Neural cell (in vitro differentiated cells): Measurements from ENCODE around the gene TMEM52B. TPM values are rescaled to one million over a fixed set of nuclear protein-coding genes. Genes with fewer than 3 reads are reported as not detected.
"Not testable (repeated sequence)": the region's sequence is repeated elsewhere in the genome, so short reads cannot be mapped to it uniquely, and the experiment has no call there.

ENCODE experiments used
- H2AFZ ChIP-seq: fragments of 200-600, 300-800 bp; sonication (generic), shearing (Covaris generic); 2 replicates; pipeline ENCODE4 v1.6.0; 2014; ENCODE audit warnings: low read depth, mild to moderate bottlenecking, antibody characterized with exemption, low read length, moderate library complexity
- H3F3A ChIP-seq: fragments of 200-600 bp; shearing (Covaris generic); 2 replicates; pipeline ENCODE4 v1.6.1; 2016; ENCODE audit warnings: mild to moderate bottlenecking, moderate library complexity, mixed read lengths, antibody characterized with exemption, low read length; ENCODE audit not compliant: insufficient read depth, poor library complexity, severe bottlenecking
- H3K27ac ChIP-seq: fragments of 200-600, 300-800 bp; sonication (generic), shearing (Covaris generic); 2 replicates; pipeline ENCODE4 v1.5.1; 2014; ENCODE audit warnings: mild to moderate bottlenecking, low read length, moderate library complexity
- H3K27me3 ChIP-seq: fragments of 300-800, 200-600 bp; sonication (generic), shearing (Covaris generic); 2 replicates; pipeline ENCODE4 v1.6.0; 2014; ENCODE audit warnings: mild to moderate bottlenecking, low read depth, low read length, moderate library complexity; ENCODE audit not compliant: insufficient read depth
- H3K36me3 ChIP-seq: fragments of 300-800, 200-600 bp; sonication (generic), shearing (Covaris generic); 2 replicates; pipeline ENCODE4 v1.5.1; 2014; ENCODE audit warnings: mild to moderate bottlenecking, antibody characterized with exemption, low read length, moderate library complexity; ENCODE audit not compliant: insufficient read depth
- H3K4me2 ChIP-seq: fragments of 300-800, 200-600 bp; sonication (generic), shearing (Covaris generic); 2 replicates; pipeline ENCODE4 v1.6.0; 2014; ENCODE audit warnings: mild to moderate bottlenecking, low read length
- H3K4me3 ChIP-seq: fragments of 300-800, 200-600 bp; sonication (generic), shearing (Covaris generic); 2 replicates; pipeline ENCODE4 v1.5.1; 2014; ENCODE audit warnings: mild to moderate bottlenecking, low read length, moderate library complexity
- H3K79me2 ChIP-seq: fragments of 200-600 bp; shearing (Covaris generic); replicated peaks from 2 replicates; pipeline ENCODE4 v1.6.0; 2014; ENCODE audit warnings: mild to moderate bottlenecking, low read length, moderate library complexity; ENCODE audit not compliant: insufficient read depth
- H3K9ac ChIP-seq: fragments of 300-800, 200-600 bp; sonication (generic), shearing (Covaris generic); 2 replicates; pipeline ENCODE4 v1.6.1; 2016; ENCODE audit warnings: mild to moderate bottlenecking, low read length, mixed read lengths
- H3K9me2 ChIP-seq: fragments of 200-600 bp; shearing (Covaris generic); 2 replicates; pipeline ENCODE4 v1.6.1; 2016; ENCODE audit warnings: mild to moderate bottlenecking, low read length, mixed read lengths; ENCODE audit not compliant: insufficient read depth
- H3K9me3 ChIP-seq: fragments of 200-600, 300-800 bp; sonication (generic), shearing (Covaris generic); 2 replicates; pipeline ENCODE4 v1.6.1; 2016; ENCODE audit warnings: mild to moderate bottlenecking, mixed run types, low read length, moderate library complexity, mixed read lengths
- H4K20me1 ChIP-seq: fragments of 200-600 bp; shearing (Covaris generic); 2 replicates; pipeline ENCODE4 v1.6.1; 2016; ENCODE audit warnings: mild to moderate bottlenecking, mixed run types; ENCODE audit not compliant: insufficient read depth
- CTCF ChIP-seq: fragments of 450-650 bp; IDR thresholded peaks from 2 replicates; pipeline ENCODE4 v1.5.1; 2014; ENCODE audit warnings: antibody characterized with exemption, mild to moderate bottlenecking, moderate library complexity; ENCODE audit not compliant: poor library complexity, severe bottlenecking
- EP300 ChIP-seq: fragments of 450-650 bp; conservative IDR thresholded peaks from 2 replicates; pipeline ENCODE4 v1.6.1; 2014; ENCODE audit warnings: antibody characterized with exemption, mild to moderate bottlenecking, moderate library complexity; ENCODE audit not compliant: poor library complexity, severe bottlenecking
- EZH2 ChIP-seq: fragments of 200-600, 300-800 bp; shearing (Covaris generic), sonication (generic); IDR thresholded peaks from 2 replicates; pipeline ENCODE4 v1.6.1; 2014; ENCODE audit warnings: antibody characterized with exemption, low read length, borderline replicate concordance, mild to moderate bottlenecking; ENCODE audit not compliant: insufficient read depth, poor library complexity, severe bottlenecking
- MXI1 ChIP-seq: fragments of 450-650 bp; conservative IDR thresholded peaks from 2 replicates; pipeline ENCODE4 v1.6.1; 2014; ENCODE audit warnings: antibody characterized with exemption, mild to moderate bottlenecking; ENCODE audit not compliant: poor library complexity, severe bottlenecking
- POLR2AphosphoS5 ChIP-seq: IDR thresholded peaks from 2 replicates; pipeline ENCODE4 v1.6.1; 2012
- RAD21 ChIP-seq: fragments of 450-650 bp; conservative IDR thresholded peaks from 2 replicates; pipeline ENCODE4 v1.6.1; 2014; ENCODE audit warnings: antibody characterized with exemption, mild to moderate bottlenecking, moderate library complexity
- REST ChIP-seq: IDR thresholded peaks from 2 replicates; pipeline ENCODE4 v1.6.1; 2012; ENCODE audit warnings: borderline replicate concordance
- SMC3 ChIP-seq: fragments of 450-650 bp; conservative IDR thresholded peaks from 2 replicates; pipeline ENCODE4 v1.6.1; 2014; ENCODE audit warnings: antibody characterized with exemption, mild to moderate bottlenecking, moderate library complexity; ENCODE audit not compliant: poor library complexity
- TAF1 ChIP-seq: IDR thresholded peaks from 2 replicates; pipeline ENCODE4 v1.6.1; 2012; ENCODE audit warnings: low read depth
- polyA plus RNA-seq: library from polyadenylated mRNA; depleted of rRNA; stranded (reverse); fragments of >200 nt; gene quantifications from 2 replicates; pipeline ENCODE4 v1.2.3, GENCODE V29; 2014

TMEM52B gene
- polyA plus RNA-seq, 1 donor from 2014 or later = not detected

GRCh38 chr12:10184261-10184843 lies 5.5 kb downstream of the TMEM52B start:
- Histone ChIP-seq H3K9me3 (no peaks in the 10 kb centered on the region), H3K9me2 (no peaks in the 10 kb centered on the region), H3K4me2 (no peak overlapping the region), H3K36me3 (no peaks in the 10 kb centered on the region), H3K9ac (no peak overlapping the region), H4K20me1 (no peaks in the 10 kb centered on the region), H3K27me3 (no peaks in the 10 kb centered on the region), H3K4me3 (no peak overlapping the region), H3F3A (no peaks in the 10 kb centered on the region), H3K27ac (no peak overlapping the region), H3K79me2 (no peaks in the 10 kb centered on the region), H2AFZ (no peak overlapping the region)
- TF ChIP-seq TAF1 (no peak), CTCF (no peak), EZH2 (no peak), POLR2AphosphoS5 (no peak), EP300 (no peak), RAD21 (no peak), SMC3 (no peak), REST (no peak), MXI1 (no peak)

- no peaks in the 10 kb centered on the region for H3K9me3 ChIP-seq
- H3K4me3 ChIP-seq = no peak overlapping the region
- H3K4me2 ChIP-seq = no peak overlapping the region
- no peaks in the 10 kb centered on the region for H3K27me3 ChIP-seq
- no peaks in the 10 kb centered on the region for H3K9me2 ChIP-seq
- no peaks in the 10 kb centered on the region for H4K20me1 ChIP-seq
- no peak overlapping the region for H2AFZ ChIP-seq
- H3F3A ChIP-seq = no peaks in the 10 kb centered on the region
- no peaks in the 10 kb centered on the region for H3K36me3 ChIP-seq
- no peak overlapping the region for H3K9ac ChIP-seq
- no peak overlapping the region for H3K27ac ChIP-seq
- H3K79me2 ChIP-seq = no peaks in the 10 kb centered on the region
- TF ChIP-seq CTCF (no peak), SMC3 (no peak), REST (no peak)
Measured at GRCh38 chr12:10186299-10186698, 7.5 kb downstream of the TMEM52B start.

GRCh38 chr12:10186958-10187357 lies 8.1 kb downstream of the TMEM52B start:
- not testable (repeated sequence) for H3K4me3 ChIP-seq, H3K9ac ChIP-seq, H2AFZ ChIP-seq, H3K9me2 ChIP-seq, H3K27ac ChIP-seq, H4K20me1 ChIP-seq, H3K36me3 ChIP-seq, H3K9me3 ChIP-seq, H3K4me2 ChIP-seq, H3K79me2 ChIP-seq, H3K27me3 ChIP-seq, H3F3A ChIP-seq
